OCI-LY1 (cell line): ENCODE measurements around the gene LYRM2.

Experiments
- H2AFZ ChIP-seq: fragments of 200-600 bp; sonication (generic), shearing (Covaris generic); 2 replicates; pipeline ENCODE4 v1.6.0; 2014; ENCODE audit warnings: antibody characterized with exemption, mild to moderate bottlenecking, low read length
- H3F3A ChIP-seq: fragments of 200-600 bp; sonication (generic), shearing (Covaris generic); 2 replicates; pipeline ENCODE4 v1.6.0; 2014; ENCODE audit warnings: mild to moderate bottlenecking, antibody characterized with exemption, low read length, moderate library complexity; ENCODE audit not compliant: insufficient read depth
- H3K27ac ChIP-seq: fragments of 200-600 bp; sonication (generic); 2 replicates; pipeline ENCODE4 v1.5.1; 2014; ENCODE audit warnings: low read length, mixed run types, mild to moderate bottlenecking, low read depth; ENCODE audit not compliant: poor library complexity, severe bottlenecking
- H3K27me3 ChIP-seq: fragments of 200-600 bp; sonication (generic); 2 replicates; pipeline ENCODE4 v1.6.0; 2014; ENCODE audit warnings: antibody characterized with exemption, mild to moderate bottlenecking, low read length, moderate library complexity; ENCODE audit not compliant: insufficient read depth
- H3K36me3 ChIP-seq: fragments of 200-600 bp; sonication (generic); 2 replicates; pipeline ENCODE4 v1.6.1; 2014; ENCODE audit warnings: mild to moderate bottlenecking, antibody characterized with exemption, low read length, moderate library complexity, mixed read lengths; ENCODE audit not compliant: insufficient read depth
- H3K4me1 ChIP-seq: fragments of 200-600 bp; sonication (generic); 2 replicates; pipeline ENCODE4 v1.5.1; 2014; ENCODE audit warnings: mild to moderate bottlenecking, low read length, moderate library complexity; ENCODE audit not compliant: insufficient read depth, severe bottlenecking
- H3K4me2 ChIP-seq: fragments of 200-600 bp; sonication (generic), shearing (Covaris generic); 2 replicates; pipeline ENCODE4 v1.6.1; 2014; ENCODE audit warnings: low read length
- H3K4me3 ChIP-seq: fragments of 200-600 bp; sonication (generic); 2 replicates; pipeline ENCODE4 v1.5.1; 2014; ENCODE audit warnings: low read length, low read depth, mild to moderate bottlenecking, mixed read lengths; ENCODE audit not compliant: poor library complexity, severe bottlenecking
- H3K79me2 ChIP-seq: fragments of 200-600 bp; shearing (Covaris generic); 2 replicates; pipeline ENCODE4 v1.6.1; 2016; ENCODE audit warnings: mixed run types, low read length, mixed read lengths; ENCODE audit not compliant: insufficient read depth
- H3K9ac ChIP-seq: fragments of 200-600 bp; sonication (generic), shearing (Covaris generic); 2 replicates; pipeline ENCODE4 v1.6.1; 2014; ENCODE audit warnings: mild to moderate bottlenecking, low read length, mixed read lengths
- H3K9me2 ChIP-seq: fragments of 200-600 bp; sonication (generic), shearing (Covaris generic); 2 replicates; pipeline ENCODE4 v1.6.1; 2014; ENCODE audit warnings: low read depth, mild to moderate bottlenecking, low read length, mixed read lengths
- H3K9me3 ChIP-seq: fragments of 200-600 bp; shearing (Covaris generic); 2 replicates; pipeline ENCODE4 v1.6.1; 2014; ENCODE audit warnings: low read length, mixed read lengths
- H4K20me1 ChIP-seq: fragments of 200-600 bp; sonication (generic), shearing (Covaris generic); 2 replicates; pipeline ENCODE4 v1.6.0; 2016; ENCODE audit warnings: mild to moderate bottlenecking, low read length; ENCODE audit not compliant: insufficient read depth
- CTCF ChIP-seq: fragments of 200-600 bp; sonication (generic), shearing (Covaris generic); IDR thresholded peaks from 2 replicates; pipeline ENCODE4 v1.5.1; 2017; ENCODE audit warnings: mild to moderate bottlenecking, antibody characterized with exemption, low read length, moderate library complexity, mixed read lengths
- EZH2 ChIP-seq: fragments of 200-600 bp; sonication (generic), shearing (Covaris generic); IDR thresholded peaks from 2 replicates; pipeline ENCODE4 v1.8.0; 2017; ENCODE audit warnings: borderline replicate concordance, mixed run types, mild to moderate bottlenecking, antibody characterized with exemption, low read length, moderate library complexity, mixed read lengths

The LYRM2 gene

GRCh38 chr6:89520736-89521135, 117.8 kb downstream of the LYRM2 start:
- no peaks in the 10 kb centered on the region for H3F3A ChIP-seq

GRCh38 chr6:89518352-89519055, 120.0 kb downstream of the LYRM2 start:
- Histone ChIP-seq H3K27ac (no peak overlapping the region), H3K9me2 (no peaks in the 10 kb centered on the region), H2AFZ (no peak overlapping the region), H3K27me3 (no peaks in the 10 kb centered on the region), H3K4me3 (no peak overlapping the region), H3K4me2 (no peak overlapping the region), H3K36me3 (no peaks in the 10 kb centered on the region), H3K9ac (no peak overlapping the region), H4K20me1 (no peaks in the 10 kb centered on the region), H3K9me3 (no peaks in the 10 kb centered on the region), H3K79me2 (no peaks in the 10 kb centered on the region), H3F3A (no peaks in the 10 kb centered on the region), H3K4me1 (no peaks in the 10 kb centered on the region)
- TF ChIP-seq CTCF (no peak), EZH2 (no peak)

More at GRCh38 chr6:89520736-89521135, 117.8 kb downstream of the LYRM2 start:
- no peaks in the 10 kb centered on the region for H3K79me2 ChIP-seq
- no peak overlapping the region for H3K4me3 ChIP-seq
- no peaks in the 10 kb centered on the region for H3K4me1 ChIP-seq
- H3K27ac ChIP-seq = no peak overlapping the region
- H4K20me1 ChIP-seq = no peaks in the 10 kb centered on the region
- H3K9me2 ChIP-seq = no peaks in the 10 kb centered on the region
- no peak overlapping the region for H3K4me2 ChIP-seq
- no peak overlapping the region for H2AFZ ChIP-seq
- no peaks in the 10 kb centered on the region for H3K9me3 ChIP-seq
- TF ChIP-seq EZH2 (no peak), CTCF (no peak)
- no peaks in the 10 kb centered on the region for H3K36me3 ChIP-seq
- no peak overlapping the region for H3K9ac ChIP-seq
- no peaks in the 10 kb centered on the region for H3K27me3 ChIP-seq
